Measurements from ENCODE around the gene TRAFD1. TPM values are rescaled to one million over a fixed set of nuclear protein-coding genes. Genes with fewer than 3 reads are reported as not detected.
"Not testable (repeated sequence)": the region's sequence is repeated elsewhere in the genome, so short reads cannot be mapped to it uniquely, and the experiment has no call there.

TRAFD1 gene
- total RNA-seq, 1 experiment from 2014 or later, result 25.5 TPM

DNA sequence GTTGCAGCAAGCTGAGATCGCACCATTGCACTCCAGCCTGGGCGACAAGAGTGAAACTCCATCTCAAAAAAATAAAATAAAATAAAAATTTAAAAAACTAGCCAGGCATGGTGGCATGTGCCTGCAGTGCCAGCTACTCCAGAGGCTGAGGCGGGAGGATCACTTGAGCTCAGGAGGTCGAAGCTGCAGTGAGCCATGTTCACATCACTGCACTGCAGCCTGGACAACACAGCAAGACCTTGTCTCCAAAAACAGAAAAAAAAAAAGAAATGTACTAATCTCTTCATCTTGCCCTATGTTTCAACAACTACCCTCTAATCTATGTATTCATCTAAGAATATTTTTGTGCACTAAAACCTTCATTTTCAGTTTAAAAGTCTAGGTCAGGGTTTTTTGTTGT, 23.2 kb upstream of the TRAFD1 start:
- RAD21 ChIA-PET (ENCODE audit: low non-redundant PET in 1 of 2, low total read pairs in 2 of 2, uncharacterized antibody in 2 of 2, unreplicated experiment in 2 of 2), result no interaction called here
- Histone ChIP-seq H3K79me2 (ENCODE audit: insufficient read depth, low read length) (peaks cover 98% of the 10 kb centered on the region), H3K4me3 (replicated peaks in 1 of 2; ENCODE audit: low read depth in 1 of 2, low read length in 2 of 2) (no peak overlapping the region), H3K9me2 (ENCODE audit: insufficient read depth) (no peaks in the 10 kb centered on the region), H3K27ac (ENCODE audit: low read depth, low read length) (no peak overlapping the region), H3K27me3 (ENCODE audit: insufficient read depth, low read length) (no peaks in the 10 kb centered on the region), H4K20me1 (ENCODE audit: insufficient read depth) (peaks cover 19% of the 10 kb centered on the region), H3K36me3 (ENCODE audit: control insufficient read depth in 1 of 2, insufficient read depth in 2 of 2, low read length in 2 of 2) (peaks cover 10 to 47% of the 10 kb centered on the region in 2 experiments; a peak in 3 of 4 replicates), H3K9me3 (ENCODE audit: control insufficient read depth in 1 of 2, insufficient read depth in 1 of 2, low read depth in 1 of 2, low read length in 2 of 2) (no peaks in the 10 kb centered on the region), H3K9ac (ENCODE audit: low read length) (no peak overlapping the region), H2AFZ (ENCODE audit: low read depth, low read length, poor library complexity, severe bottlenecking) (no peak overlapping the region), H3K4me1 (ENCODE audit: control insufficient read depth in 1 of 2, insufficient read depth in 2 of 2, low read length in 2 of 2) (peaks cover 28 to 67% of the 10 kb centered on the region in 2 experiments), H3K4me2 (ENCODE audit: low read length) (no peak overlapping the region)
- ATAC-seq (no peak), DNase-seq (ENCODE audit: low read depth, low spot score) (no peak)
- no TSS peak for BruUV-seq (replicated peaks)
- TF ChIP-seq, protein P1, sequence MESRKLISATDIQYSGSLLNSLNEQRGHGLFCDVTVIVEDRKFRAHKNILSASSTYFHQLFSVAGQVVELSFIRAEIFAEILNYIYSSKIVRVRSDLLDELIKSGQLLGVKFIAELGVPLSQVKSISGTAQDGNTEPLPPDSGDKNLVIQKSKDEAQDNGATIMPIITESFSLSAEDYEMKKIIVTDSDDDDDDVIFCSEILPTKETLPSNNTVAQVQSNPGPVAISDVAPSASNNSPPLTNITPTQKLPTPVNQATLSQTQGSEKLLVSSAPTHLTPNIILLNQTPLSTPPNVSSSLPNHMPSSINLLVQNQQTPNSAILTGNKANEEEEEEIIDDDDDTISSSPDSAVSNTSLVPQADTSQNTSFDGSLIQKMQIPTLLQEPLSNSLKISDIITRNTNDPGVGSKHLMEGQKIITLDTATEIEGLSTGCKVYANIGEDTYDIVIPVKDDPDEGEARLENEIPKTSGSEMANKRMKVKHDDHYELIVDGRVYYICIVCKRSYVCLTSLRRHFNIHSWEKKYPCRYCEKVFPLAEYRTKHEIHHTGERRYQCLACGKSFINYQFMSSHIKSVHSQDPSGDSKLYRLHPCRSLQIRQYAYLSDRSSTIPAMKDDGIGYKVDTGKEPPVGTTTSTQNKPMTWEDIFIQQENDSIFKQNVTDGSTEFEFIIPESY (IDR thresholded peaks at IDR 0.05; ENCODE audit: extremely low read depth, insufficient replicate concordance, low read length), result no peak
- TF ChIP-seq, protein P2, sequence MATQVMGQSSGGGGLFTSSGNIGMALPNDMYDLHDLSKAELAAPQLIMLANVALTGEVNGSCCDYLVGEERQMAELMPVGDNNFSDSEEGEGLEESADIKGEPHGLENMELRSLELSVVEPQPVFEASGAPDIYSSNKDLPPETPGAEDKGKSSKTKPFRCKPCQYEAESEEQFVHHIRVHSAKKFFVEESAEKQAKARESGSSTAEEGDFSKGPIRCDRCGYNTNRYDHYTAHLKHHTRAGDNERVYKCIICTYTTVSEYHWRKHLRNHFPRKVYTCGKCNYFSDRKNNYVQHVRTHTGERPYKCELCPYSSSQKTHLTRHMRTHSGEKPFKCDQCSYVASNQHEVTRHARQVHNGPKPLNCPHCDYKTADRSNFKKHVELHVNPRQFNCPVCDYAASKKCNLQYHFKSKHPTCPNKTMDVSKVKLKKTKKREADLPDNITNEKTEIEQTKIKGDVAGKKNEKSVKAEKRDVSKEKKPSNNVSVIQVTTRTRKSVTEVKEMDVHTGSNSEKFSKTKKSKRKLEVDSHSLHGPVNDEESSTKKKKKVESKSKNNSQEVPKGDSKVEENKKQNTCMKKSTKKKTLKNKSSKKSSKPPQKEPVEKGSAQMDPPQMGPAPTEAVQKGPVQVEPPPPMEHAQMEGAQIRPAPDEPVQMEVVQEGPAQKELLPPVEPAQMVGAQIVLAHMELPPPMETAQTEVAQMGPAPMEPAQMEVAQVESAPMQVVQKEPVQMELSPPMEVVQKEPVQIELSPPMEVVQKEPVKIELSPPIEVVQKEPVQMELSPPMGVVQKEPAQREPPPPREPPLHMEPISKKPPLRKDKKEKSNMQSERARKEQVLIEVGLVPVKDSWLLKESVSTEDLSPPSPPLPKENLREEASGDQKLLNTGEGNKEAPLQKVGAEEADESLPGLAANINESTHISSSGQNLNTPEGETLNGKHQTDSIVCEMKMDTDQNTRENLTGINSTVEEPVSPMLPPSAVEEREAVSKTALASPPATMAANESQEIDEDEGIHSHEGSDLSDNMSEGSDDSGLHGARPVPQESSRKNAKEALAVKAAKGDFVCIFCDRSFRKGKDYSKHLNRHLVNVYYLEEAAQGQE (IDR thresholded peaks at IDR 0.05; ENCODE audit: low read depth), result no peak
- TF ChIP-seq ZFX (IDR thresholded peaks at IDR 0.05) (no peak), CEBPB (IDR thresholded peaks at IDR 0.05; ENCODE audit: low read depth) (no peak), TCF7L2 (IDR thresholded peaks at IDR 0.05; ENCODE audit: borderline replicate concordance, extremely low read depth, insufficient read depth, insufficient read length) (no peak), EZH2phosphoT487 (IDR thresholded peaks at IDR 0.05; ENCODE audit: borderline replicate concordance) (no peak), SIN3A (IDR thresholded peaks at IDR 0.05; ENCODE audit: low read depth) (no peak)
- POLR2A ChIA-PET, result no interaction called here
- intact Hi-C loops (cut with micrococcal nuclease), result loop anchor here (10.0 kb wide), 1 partner anchor 283 kb away; the partner anchor contains the start of gene HECTD4
- CTCF ChIA-PET, result no interaction called here

DNA sequence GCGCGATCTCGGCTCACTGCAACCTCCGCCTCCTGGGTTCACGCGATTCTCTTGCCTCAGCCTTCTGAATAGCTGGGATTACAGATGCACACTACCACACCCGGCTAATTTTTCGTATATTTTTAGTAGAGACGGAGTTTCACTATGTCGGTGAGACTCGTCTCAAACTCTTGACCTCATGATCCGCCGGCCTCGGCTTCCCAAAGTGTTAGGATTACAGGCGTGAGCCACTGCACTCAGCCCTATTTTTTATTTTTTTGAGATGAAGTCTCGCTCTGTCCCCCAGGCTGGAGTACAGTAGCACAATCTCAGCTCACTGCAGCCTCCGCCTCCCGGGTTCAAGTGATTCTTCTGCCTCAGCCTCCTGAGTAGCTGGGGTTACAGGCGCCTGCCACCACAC, 22.6 kb upstream of the TRAFD1 start:
- H3K9me2 ChIP-seq (ENCODE audit: insufficient read depth); H2AFZ ChIP-seq (ENCODE audit: low read depth, low read length, poor library complexity, severe bottlenecking); CTCF ChIA-PET; H3K9me3 ChIP-seq (ENCODE audit: control insufficient read depth in 1 of 2, insufficient read depth in 1 of 2, low read depth in 1 of 2, low read length in 2 of 2); DNase-seq (ENCODE audit: low read depth, low spot score); H3K27ac ChIP-seq (ENCODE audit: low read depth, low read length); RAD21 ChIA-PET (ENCODE audit: low non-redundant PET in 1 of 2, low total read pairs in 2 of 2, uncharacterized antibody in 2 of 2, unreplicated experiment in 2 of 2); H3K4me2 ChIP-seq (ENCODE audit: low read length); ATAC-seq; POLR2A ChIA-PET; H3K27me3 ChIP-seq (ENCODE audit: insufficient read depth, low read length); BruUV-seq (replicated peaks); H3K9ac ChIP-seq (ENCODE audit: low read length); H3K4me3 ChIP-seq (replicated peaks in 1 of 2; ENCODE audit: low read depth in 1 of 2, low read length in 2 of 2): not testable (repeated sequence)
- Histone ChIP-seq H4K20me1 (ENCODE audit: insufficient read depth) (peaks cover 19% of the 10 kb centered on the region), H3K79me2 (ENCODE audit: insufficient read depth, low read length) (peaks cover 99% of the 10 kb centered on the region), H3K4me1 (ENCODE audit: control insufficient read depth in 1 of 2, insufficient read depth in 2 of 2, low read length in 2 of 2) (peaks cover 24 to 67% of the 10 kb centered on the region in 2 experiments), H3K36me3 (ENCODE audit: control insufficient read depth in 1 of 2, insufficient read depth in 2 of 2, low read length in 2 of 2) (peaks cover 10 to 47% of the 10 kb centered on the region in 2 experiments; a peak in 3 of 4 replicates)
- intact Hi-C loops (cut with micrococcal nuclease), result loop anchor here (10.0 kb wide), 1 partner anchor 282 kb away; the partner anchor contains the start of gene HECTD4

Measured in HCT116 (cell line).